HG02981 (cell line): ENCODE results near the gene RIMBP2.
A peak's percentile ranks its signal among the peaks of the same experiment; 100 is the strongest.
"Not testable (repeated sequence)": the region's sequence is repeated elsewhere in the genome, so short reads cannot be mapped to it uniquely, and the experiment has no call there.

Experiments used
- ATAC-seq: cut with Tn5 transposase; IDR thresholded peaks from one replicate; pipeline ENCODE4 v1.9.1; 2021; ENCODE audit warnings: mild to moderate bottlenecking, moderate library complexity; ENCODE audit not compliant: unreplicated experiment

Gene RIMBP2

GRCh38 chr12:130715998-130716968, at the start of gene RIMBP2:
Gene RIMBP2 (minus strand): TSS chr12:130716299. CDS start chr12:130479013, 237,286 bp downstream.
- no peak for ATAC-seq

GRCh38 chr12:130765186-130765659, 49.1 kb upstream of the RIMBP2 start:
- no peak for ATAC-seq

- no peak for ATAC-seq
Observed at GRCh38 chr12:130764475-130765185, 48.5 kb upstream of the RIMBP2 start.

- ATAC-seq = no peak
Observed at GRCh38 chr12:130764073-130764472, 48.0 kb upstream of the RIMBP2 start.

GRCh38 chr12:130762319-130762675, 46.2 kb upstream of the RIMBP2 start:
- ATAC-seq = no peak

GRCh38 chr12:130761537-130762318, 45.6 kb upstream of the RIMBP2 start:
- ATAC-seq = no peak

- ATAC-seq = no peak
Observed at GRCh38 chr12:130754234-130754901, 38.3 kb upstream of the RIMBP2 start.

- ATAC-seq = no peak
Observed at GRCh38 chr12:130752692-130753230, 36.7 kb upstream of the RIMBP2 start.

- ATAC-seq = not testable (repeated sequence)
Observed at GRCh38 chr12:130752037-130752436, 35.9 kb upstream of the RIMBP2 start.

- ATAC-seq = no peak
Observed at GRCh38 chr12:130748786-130749185, 32.7 kb upstream of the RIMBP2 start.

- peak; percentile 92 for ATAC-seq
Observed at GRCh38 chr12:130747867-130748740, 32.0 kb upstream of the RIMBP2 start.

- ATAC-seq = no peak
Observed at GRCh38 chr12:130746546-130746945, 30.4 kb upstream of the RIMBP2 start.

GRCh38 chr12:130745921-130746320, 29.8 kb upstream of the RIMBP2 start:
- ATAC-seq = no peak

GRCh38 chr12:130744274-130744673, 28.2 kb upstream of the RIMBP2 start:
- ATAC-seq = no peak

GRCh38 chr12:130743606-130744005, 27.5 kb upstream of the RIMBP2 start:
- ATAC-seq = no peak

- ATAC-seq = no peak
Observed at GRCh38 chr12:130743176-130743575, 27.1 kb upstream of the RIMBP2 start.

- no peak for ATAC-seq
Observed at GRCh38 chr12:130742716-130743115, 26.6 kb upstream of the RIMBP2 start.

GRCh38 chr12:130742112-130742511, 26.0 kb upstream of the RIMBP2 start:
- no peak for ATAC-seq

- no peak for ATAC-seq
Observed at GRCh38 chr12:130739571-130739970, 23.5 kb upstream of the RIMBP2 start.
